Measurements from ENCODE around the gene ZBTB12. TPM values are rescaled to one million over a fixed set of nuclear protein-coding genes. Genes with fewer than 3 reads are reported as not detected.

The ZBTB12 gene
- total and polyA plus RNA-seq, 2 of the 13 experiments (the other 11 are each of a cell fraction or from before 2014, with no cell fraction given), result 4.8 to 6.0 TPM

DNA sequence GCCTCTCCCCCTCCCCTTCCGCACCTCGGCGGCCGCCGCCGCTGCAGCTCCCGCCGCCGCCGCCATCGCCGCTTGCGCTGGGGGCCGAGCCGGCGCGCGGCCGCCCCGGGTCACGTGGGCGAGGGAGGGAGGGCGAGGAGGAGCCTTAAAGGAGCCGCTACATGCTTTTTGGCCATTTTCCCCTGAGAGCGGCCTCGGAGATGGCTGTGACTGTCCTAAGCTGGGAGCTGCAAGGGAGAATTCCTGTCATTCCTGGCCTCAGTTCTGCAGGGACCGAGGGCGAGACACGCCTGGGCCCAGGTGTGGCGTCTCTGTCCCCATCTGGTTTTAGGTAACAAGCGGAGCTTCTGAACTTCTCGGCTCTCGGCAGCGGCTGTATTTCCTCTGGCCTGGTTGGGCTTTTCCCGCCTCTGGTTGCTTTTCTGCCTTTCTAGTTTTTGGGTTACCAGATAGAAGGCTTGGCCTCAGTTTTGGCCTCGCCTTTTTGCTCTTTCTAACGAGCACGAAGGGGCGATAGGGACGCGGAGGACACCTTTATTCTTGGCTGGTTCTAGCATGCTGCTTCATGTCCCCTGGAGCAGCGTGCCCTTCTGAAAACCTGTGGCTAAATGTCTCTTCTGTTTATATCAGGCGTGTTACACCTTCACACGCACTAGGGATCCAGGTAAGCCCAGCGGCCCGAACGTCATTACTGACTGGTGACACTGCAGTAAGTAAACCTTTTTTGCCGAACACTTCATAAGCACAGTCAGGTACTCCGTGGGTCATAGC, 4.1 kb downstream of the ZBTB12 start, which contains the start of gene EHMT2 (continued):
- no peak for TF ChIP-seq PAX8 (CRISPR knock-in tag; IDR thresholded peaks at IDR 0.05; ENCODE audit: borderline replicate concordance)
- TF ChIP-seq ZNF264 (CRISPR knock-in tag; IDR thresholded peaks at IDR 0.05), result no peak
- TF ChIP-seq ZNF354B (CRISPR knock-in tag; IDR thresholded peaks at IDR 0.05), result no peak
- TF ChIP-seq SP140L (CRISPR knock-in tag; IDR thresholded peaks at IDR 0.05; ENCODE audit: borderline replicate concordance), result no peak
- TF ChIP-seq ZNF563 (CRISPR knock-in tag; IDR thresholded peaks at IDR 0.05), result 0 out of 2 replicates have a peak, but pooled peaks have one; percentile 41
- no peak for TF ChIP-seq RFX3 (CRISPR knock-in tag; IDR thresholded peaks at IDR 0.05)
- TF ChIP-seq, protein P1, sequence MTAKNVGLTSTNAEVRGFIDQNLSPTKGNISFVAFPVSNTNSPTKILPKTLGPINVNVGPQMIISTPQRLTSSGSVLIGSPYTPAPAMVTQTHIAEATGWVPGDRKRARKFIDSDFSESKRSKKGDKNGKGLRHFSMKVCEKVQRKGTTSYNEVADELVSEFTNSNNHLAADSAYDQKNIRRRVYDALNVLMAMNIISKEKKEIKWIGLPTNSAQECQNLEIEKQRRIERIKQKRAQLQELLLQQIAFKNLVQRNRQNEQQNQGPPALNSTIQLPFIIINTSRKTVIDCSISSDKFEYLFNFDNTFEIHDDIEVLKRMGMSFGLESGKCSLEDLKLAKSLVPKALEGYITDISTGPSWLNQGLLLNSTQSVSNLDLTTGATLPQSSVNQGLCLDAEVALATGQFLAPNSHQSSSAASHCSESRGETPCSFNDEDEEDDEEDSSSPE (CRISPR knock-in tag; IDR thresholded peaks at IDR 0.05), result peak; percentile 66
- TF ChIP-seq, protein P2, sequence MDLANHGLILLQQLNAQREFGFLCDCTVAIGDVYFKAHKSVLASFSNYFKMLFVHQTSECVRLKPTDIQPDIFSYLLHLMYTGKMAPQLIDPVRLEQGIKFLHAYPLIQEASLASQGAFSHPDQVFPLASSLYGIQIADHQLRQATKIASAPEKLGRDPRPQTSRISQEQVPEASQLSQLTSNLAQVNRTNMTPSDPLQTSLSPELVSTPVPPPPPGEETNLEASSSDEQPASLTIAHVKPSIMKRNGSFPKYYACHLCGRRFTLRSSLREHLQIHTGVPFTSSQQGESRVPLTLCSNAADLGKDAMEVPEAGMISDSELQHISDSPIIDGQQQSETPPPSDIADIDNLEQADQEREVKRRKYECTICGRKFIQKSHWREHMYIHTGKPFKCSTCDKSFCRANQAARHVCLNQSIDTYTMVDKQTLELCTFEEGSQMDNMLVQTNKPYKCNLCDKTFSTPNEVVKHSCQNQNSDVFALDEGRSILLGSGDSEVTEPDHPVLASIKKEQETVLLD (CRISPR knock-in tag; IDR thresholded peaks at IDR 0.05; ENCODE audit: low read depth), result peak; percentile 96
- TF ChIP-seq, protein P3, sequence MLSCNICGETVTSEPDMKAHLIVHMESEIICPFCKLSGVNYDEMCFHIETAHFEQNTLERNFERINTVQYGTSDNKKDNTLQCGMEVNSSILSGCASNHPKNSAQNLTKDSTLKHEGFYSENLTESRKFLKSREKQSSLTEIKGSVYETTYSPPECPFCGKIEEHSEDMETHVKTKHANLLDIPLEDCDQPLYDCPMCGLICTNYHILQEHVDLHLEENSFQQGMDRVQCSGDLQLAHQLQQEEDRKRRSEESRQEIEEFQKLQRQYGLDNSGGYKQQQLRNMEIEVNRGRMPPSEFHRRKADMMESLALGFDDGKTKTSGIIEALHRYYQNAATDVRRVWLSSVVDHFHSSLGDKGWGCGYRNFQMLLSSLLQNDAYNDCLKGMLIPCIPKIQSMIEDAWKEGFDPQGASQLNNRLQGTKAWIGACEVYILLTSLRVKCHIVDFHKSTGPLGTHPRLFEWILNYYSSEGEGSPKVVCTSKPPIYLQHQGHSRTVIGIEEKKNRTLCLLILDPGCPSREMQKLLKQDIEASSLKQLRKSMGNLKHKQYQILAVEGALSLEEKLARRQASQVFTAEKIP (CRISPR knock-in tag; IDR thresholded peaks at IDR 0.05; ENCODE audit: borderline replicate concordance), result no peak
- TF ChIP-seq YY1 (IDR thresholded peaks at IDR 0.05; ENCODE audit: insufficient read depth, insufficient replicate concordance, low read depth, low read length), result peak; percentile 90
- no peak for TF ChIP-seq ZNF619 (CRISPR knock-in tag; IDR thresholded peaks at IDR 0.05)
- TF ChIP-seq NCOA5 (CRISPR knock-in tag; IDR thresholded peaks at IDR 0.05), result no peak
- TF ChIP-seq, protein P4, sequence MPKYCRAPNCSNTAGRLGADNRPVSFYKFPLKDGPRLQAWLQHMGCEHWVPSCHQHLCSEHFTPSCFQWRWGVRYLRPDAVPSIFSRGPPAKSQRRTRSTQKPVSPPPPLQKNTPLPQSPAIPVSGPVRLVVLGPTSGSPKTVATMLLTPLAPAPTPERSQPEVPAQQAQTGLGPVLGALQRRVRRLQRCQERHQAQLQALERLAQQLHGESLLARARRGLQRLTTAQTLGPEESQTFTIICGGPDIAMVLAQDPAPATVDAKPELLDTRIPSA (CRISPR knock-in tag; IDR thresholded peaks at IDR 0.05; ENCODE audit: borderline replicate concordance), result no peak
- 0 out of 4 replicates have a peak, but pooled peaks of 1 of the 2 experiments have one; percentile 11 for TF ChIP-seq EP300 (IDR thresholded peaks at IDR 0.05; ENCODE audit: low read depth in 2 of 2, low read length in 2 of 2)
- no peak for TF ChIP-seq EP300 (CRISPR knock-in tag; IDR thresholded peaks at IDR 0.05; ENCODE audit: borderline replicate concordance)
- 0 out of 2 replicates have a peak, but pooled peaks have one; percentile 55 for TF ChIP-seq ZBTB7A (CRISPR knock-in tag; IDR thresholded peaks at IDR 0.05)
- peak; percentile 31; the same call in 1 of the 2 replicates for TF ChIP-seq MEF2D (CRISPR knock-in tag; IDR thresholded peaks at IDR 0.05)
- TF ChIP-seq ZNF558 (CRISPR knock-in tag; IDR thresholded peaks at IDR 0.05; ENCODE audit: borderline replicate concordance), result no peak
- no peak for TF ChIP-seq ZMYM2 (CRISPR knock-in tag; IDR thresholded peaks at IDR 0.05)
- TF ChIP-seq NKX3-1 (CRISPR knock-in tag; IDR thresholded peaks at IDR 0.05), result no peak
- peak; percentile 35; the same call in 1 of the 2 replicates for TF ChIP-seq ZNF878 (CRISPR knock-in tag; IDR thresholded peaks at IDR 0.05)
- TF ChIP-seq NR2C2 (CRISPR knock-in tag; IDR thresholded peaks at IDR 0.05; ENCODE audit: borderline replicate concordance), result peak; percentile 23; the same call in 1 of the 2 replicates
- 0 out of 2 replicates have a peak, but pooled peaks have one; percentile 10 for TF ChIP-seq TRIM24 (CRISPR knock-in tag; IDR thresholded peaks at IDR 0.05)
- peak; percentile 42 for TF ChIP-seq TEAD3 (CRISPR knock-in tag; optimal IDR thresholded peaks at IDR 0.05; ENCODE audit: borderline replicate concordance)
- peak; percentile 79; the same call in 1 of the 3 replicates for TF ChIP-seq MXI1 (IDR thresholded peaks at IDR 0.05; ENCODE audit: borderline replicate concordance, low read depth, low read length)
- TF ChIP-seq ZNF34 (CRISPR knock-in tag; IDR thresholded peaks at IDR 0.05; ENCODE audit: borderline replicate concordance), result no peak

All from HepG2 (cell line).